MCF 10A (cell line): ENCODE results near the gene SLC22A5. TPM values are rescaled to one million over a fixed set of nuclear protein-coding genes. Genes with fewer than 3 reads are reported as not detected.
A peak's percentile ranks its signal among the peaks of the same experiment; 100 is the strongest.

Experiments used
- BruUV-seq: library from RNA; stranded (reverse); fragments of 400-500 nt; replicated peaks from 2 replicates; lab custom pipeline; 2021; lab: Mats Ljungman, UMichigan
- CTCF ChIA-PET: fragments of 300-600 bp; sonication (Branson Sonifier 250); formaldehyde crosslinking; extraction: SDS; loops from one replicate; lab custom pipeline; 2021; ENCODE audit warnings: antibody characterized with exemption, inconsistent platforms; lab: Yijun Ruan, JAX
- POLR2A ChIA-PET: fragments of 300-600, 350-650 bp; sonication (Branson Sonifier 250); formaldehyde crosslinking; extraction: SDS; loops from one replicate; lab custom pipeline; 2020; ENCODE audit warnings: antibody characterized with exemption, inconsistent platforms; lab: Yijun Ruan, JAX
- DNase-seq: peaks from one replicate; pipeline ENCODE4 v3.0.0-alpha.2; 2018; ENCODE audit not compliant: unreplicated experiment
- H3K27ac Mint-ChIP-seq: one replicate; pipeline ENCODE4 v1.8.0; 2022; ENCODE audit warnings: mild to moderate bottlenecking, low read depth, mixed read lengths; ENCODE audit not compliant: unreplicated experiment
- H3K27me3 Mint-ChIP-seq: one replicate; pipeline ENCODE4 v1.8.0; 2022; ENCODE audit warnings: mixed read lengths; ENCODE audit not compliant: insufficient read depth, unreplicated experiment
- H3K36me3 Mint-ChIP-seq: one replicate; pipeline ENCODE4 v1.8.0; 2022; ENCODE audit warnings: mild to moderate bottlenecking, moderate library complexity, mixed read lengths; ENCODE audit not compliant: insufficient read depth, unreplicated experiment
- H3K4me1 Mint-ChIP-seq: one replicate; pipeline ENCODE4 v1.8.0; 2022; ENCODE audit warnings: mixed read lengths; ENCODE audit not compliant: insufficient read depth, unreplicated experiment
- H3K4me3 Mint-ChIP-seq: one replicate; pipeline ENCODE4 v1.8.0; 2022; ENCODE audit warnings: mild to moderate bottlenecking, moderate library complexity, mixed read lengths; ENCODE audit not compliant: unreplicated experiment
- H3K9me3 Mint-ChIP-seq: one replicate; pipeline ENCODE4 v1.8.0; 2022; ENCODE audit warnings: mixed read lengths; ENCODE audit not compliant: unreplicated experiment
- intact Hi-C: fragments of 100-400 bp; cut with micrococcal nuclease; formaldehyde crosslinking; loops from 2 replicates; pipeline ENCODE4 v1.14.1; 2022
- total RNA-seq: library from RNA; stranded (reverse); gene quantifications from 2 replicates; pipeline ENCODE4 v1.2.3, GENCODE V29; 2022
- TF ChIP-seq, protein P1 (sequence below): fragments of 200-600 bp; IDR thresholded peaks from one replicate; pipeline ENCODE4 v1.8.0; 2022; ENCODE audit warnings: antibody characterized with exemption, mild to moderate bottlenecking; ENCODE audit not compliant: unreplicated experiment

Gene SLC22A5
- total RNA-seq, 1 experiment from 2014 or later, result 167 TPM

DNA sequence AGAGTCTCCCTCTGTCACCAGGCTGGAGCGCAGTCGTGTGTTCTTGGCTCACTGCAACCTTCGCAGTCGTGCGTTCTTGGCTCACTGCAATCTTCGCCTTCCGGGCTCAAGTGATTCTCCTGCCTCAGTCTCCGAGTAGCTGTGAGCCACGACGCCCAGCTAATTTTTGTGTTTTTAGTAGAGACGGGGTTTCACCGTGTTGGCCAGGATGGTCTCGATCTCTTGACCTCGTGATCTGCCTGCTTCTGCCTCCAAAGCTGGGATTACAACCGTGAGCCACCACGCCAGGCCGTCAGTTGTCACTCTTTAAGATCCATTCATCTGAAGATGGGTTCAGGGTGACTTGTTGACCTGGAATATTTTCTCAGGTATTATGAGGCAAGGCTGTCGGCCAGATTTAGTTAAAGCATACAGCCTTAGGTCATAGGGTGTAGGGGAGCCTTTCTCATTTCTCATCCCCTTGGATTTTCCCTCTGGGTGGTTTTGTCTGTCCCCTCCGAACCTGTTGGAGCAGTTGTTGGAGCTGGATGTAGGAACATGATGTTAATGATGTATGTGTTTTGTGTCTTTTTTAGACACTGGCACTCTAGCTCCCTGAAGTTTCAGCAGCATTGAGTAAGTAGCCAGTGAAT lies 1.6 kb downstream of the SLC22A5 start:
- Mint-ChIP-seq H3K27ac (peak overlapping the region; percentile 39), H3K27me3 (no peaks in the 10 kb centered on the region), H3K36me3 (peaks cover 45% of the 10 kb centered on the region), H3K4me1 (peaks cover 45% of the 10 kb centered on the region), H3K4me3 (peak overlapping the region; percentile 79), H3K9me3 (no peaks in the 10 kb centered on the region)
- POLR2A ChIA-PET, result interaction anchor here (0.6 to 11.9 kb wide), 14 partner anchors 8 to 732 kb away, joined by 3 to 178 read pairs (median 6); partner anchors contain the start of gene SLC22A4
- DNase-seq, result peak; percentile 55
- CTCF ChIA-PET, result interaction anchor here (0.6 to 4.0 kb wide), 20 partner anchors 8 to 834 kb away, joined by 3 to 29 read pairs (median 3); no protein-coding TSS in a partner anchor
- intact Hi-C loops, result loop anchor here (1.0 to 2.0 kb wide), 2 partner anchors 98 to 191 kb away; no protein-coding TSS in a partner anchor
- TSS peak; percentile 33 for BruUV-seq
- TF ChIP-seq, protein P1, sequence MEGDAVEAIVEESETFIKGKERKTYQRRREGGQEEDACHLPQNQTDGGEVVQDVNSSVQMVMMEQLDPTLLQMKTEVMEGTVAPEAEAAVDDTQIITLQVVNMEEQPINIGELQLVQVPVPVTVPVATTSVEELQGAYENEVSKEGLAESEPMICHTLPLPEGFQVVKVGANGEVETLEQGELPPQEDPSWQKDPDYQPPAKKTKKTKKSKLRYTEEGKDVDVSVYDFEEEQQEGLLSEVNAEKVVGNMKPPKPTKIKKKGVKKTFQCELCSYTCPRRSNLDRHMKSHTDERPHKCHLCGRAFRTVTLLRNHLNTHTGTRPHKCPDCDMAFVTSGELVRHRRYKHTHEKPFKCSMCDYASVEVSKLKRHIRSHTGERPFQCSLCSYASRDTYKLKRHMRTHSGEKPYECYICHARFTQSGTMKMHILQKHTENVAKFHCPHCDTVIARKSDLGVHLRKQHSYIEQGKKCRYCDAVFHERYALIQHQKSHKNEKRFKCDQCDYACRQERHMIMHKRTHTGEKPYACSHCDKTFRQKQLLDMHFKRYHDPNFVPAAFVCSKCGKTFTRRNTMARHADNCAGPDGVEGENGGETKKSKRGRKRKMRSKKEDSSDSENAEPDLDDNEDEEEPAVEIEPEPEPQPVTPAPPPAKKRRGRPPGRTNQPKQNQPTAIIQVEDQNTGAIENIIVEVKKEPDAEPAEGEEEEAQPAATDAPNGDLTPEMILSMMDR, result no peak

DNA sequence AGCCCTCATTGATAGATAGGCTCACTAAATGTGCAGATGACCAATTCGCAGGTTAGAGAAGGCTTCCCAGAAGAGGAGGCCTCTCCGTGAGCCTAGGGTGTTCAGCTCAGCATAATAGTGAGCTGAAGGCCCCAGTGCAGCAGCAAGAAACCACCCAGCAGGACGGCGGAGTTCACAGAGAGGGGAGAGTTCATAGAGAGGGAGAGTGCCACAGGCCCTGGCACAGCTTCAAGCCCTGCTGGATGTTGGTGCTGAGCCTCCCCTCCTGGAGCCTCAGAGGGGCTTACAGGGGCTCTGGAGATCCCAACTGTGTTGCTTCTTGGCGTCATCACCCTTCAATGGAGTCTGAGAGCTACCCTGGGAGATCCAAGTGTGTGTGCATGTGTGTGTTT lies 2.1 kb downstream of the SLC22A5 start:
- intact Hi-C loops, result loop anchor here (2.0 kb wide), 1 partner anchor 99 kb away; no protein-coding TSS in a partner anchor
- no TSS peak for BruUV-seq
- H3K4me3 Mint-ChIP-seq, result peak overlapping the region; percentile 79
- H3K9me3 Mint-ChIP-seq, result no peaks in the 10 kb centered on the region
- peak; percentile 41 for DNase-seq
- peaks cover 50% of the 10 kb centered on the region for H3K4me1 Mint-ChIP-seq
- no peaks in the 10 kb centered on the region for H3K27me3 Mint-ChIP-seq
- POLR2A ChIA-PET, result interaction anchor here (0.6 to 11.9 kb wide), 13 partner anchors 8 to 733 kb away, joined by 3 to 178 read pairs (median 7); partner anchors contain the start of gene SLC22A4
- peaks cover 45% of the 10 kb centered on the region for H3K36me3 Mint-ChIP-seq
- TF ChIP-seq, protein P1, result no peak
- CTCF ChIA-PET, result interaction anchor here (0.6 to 4.0 kb wide), 18 partner anchors 8 to 306 kb away, joined by 3 to 29 read pairs (median 3); no protein-coding TSS in a partner anchor
- H3K27ac Mint-ChIP-seq, result peak overlapping the region; percentile 36

DNA sequence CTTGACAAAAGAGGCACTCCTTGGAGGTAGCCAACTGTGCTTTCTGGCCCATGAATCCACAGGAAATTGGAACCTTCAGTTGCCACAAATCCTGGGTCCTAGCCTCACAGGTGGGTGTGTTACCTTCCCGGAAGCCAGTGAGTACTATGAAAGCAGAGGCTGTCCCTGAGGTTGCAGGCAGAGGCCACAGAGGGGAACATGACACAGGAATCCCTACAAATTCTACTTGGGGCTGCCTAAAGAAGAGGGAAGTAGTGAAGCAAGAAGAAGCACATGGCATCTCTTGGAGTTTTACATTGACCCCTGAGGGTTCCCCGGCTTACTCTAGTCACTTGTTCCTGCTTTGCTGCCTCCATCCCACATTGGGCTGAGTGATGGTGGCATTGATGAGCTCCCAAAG lies 2.6 kb downstream of the SLC22A5 start:
- Mint-ChIP-seq H3K4me1 (peaks cover 51% of the 10 kb centered on the region), H3K4me3 (peak overlapping the region; percentile 79), H3K9me3 (no peaks in the 10 kb centered on the region), H3K36me3 (peaks cover 45% of the 10 kb centered on the region), H3K27me3 (no peaks in the 10 kb centered on the region), H3K27ac (peak overlapping the region; percentile 36)
- TF ChIP-seq, protein P1, result no peak
- intact Hi-C loops, result no loop called here
- BruUV-seq, result no TSS peak
- DNase-seq, result no peak
- POLR2A ChIA-PET, result interaction anchor here (1.0 to 11.9 kb wide), 9 partner anchors 9 to 208 kb away, joined by 3 to 178 read pairs (median 11); partner anchors contain the start of gene SLC22A4
- CTCF ChIA-PET, result interaction anchor here (0.6 to 4.0 kb wide), 12 partner anchors 9 to 307 kb away, joined by 3 to 29 read pairs (median 4); no protein-coding TSS in a partner anchor

DNA sequence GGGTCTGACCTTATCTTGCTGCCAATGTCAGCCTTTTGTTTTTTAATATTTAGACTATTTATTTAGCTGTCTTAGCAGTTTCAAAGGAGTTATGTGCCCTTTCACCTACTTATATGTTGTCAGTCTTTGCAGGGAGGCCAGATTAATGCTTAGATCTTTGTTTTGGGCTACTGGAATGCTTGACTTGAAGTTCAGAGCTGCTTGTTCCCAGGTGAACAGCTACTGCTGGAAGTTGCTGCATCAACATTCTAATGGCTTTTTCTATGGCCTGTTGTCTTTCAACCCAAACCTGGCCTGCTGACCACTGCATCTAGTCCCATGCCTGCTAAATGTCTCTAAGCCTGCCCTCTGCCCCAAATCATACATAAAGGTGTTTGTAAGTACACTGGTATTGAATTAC lies 3.0 kb downstream of the SLC22A5 start:
- H3K36me3 Mint-ChIP-seq, result peaks cover 42% of the 10 kb centered on the region
- ChIA-PET CTCF (interaction anchor here (0.6 to 4.0 kb wide), 10 partner anchors 9 to 307 kb away, joined by 3 to 29 read pairs (median 5); no protein-coding TSS in a partner anchor), POLR2A (interaction anchor here (1.0 to 11.9 kb wide), 8 partner anchors 8 to 123 kb away, joined by 3 to 178 read pairs (median 12); partner anchors contain the start of gene SLC22A4)
- peak overlapping the region; percentile 79 for H3K4me3 Mint-ChIP-seq
- TF ChIP-seq, protein P1, result no peak
- DNase-seq, result no peak
- H3K27me3 Mint-ChIP-seq, result no peaks in the 10 kb centered on the region
- intact Hi-C loops, result no loop called here
- no peak overlapping the region for H3K27ac Mint-ChIP-seq
- H3K4me1 Mint-ChIP-seq, result peaks cover 49% of the 10 kb centered on the region
- BruUV-seq, result no TSS peak
- H3K9me3 Mint-ChIP-seq, result no peaks in the 10 kb centered on the region
